ENCODE data around the gene MCM6.

Gene MCM6

GRCh38 chr2:135839713-135840112, 36.5 kb downstream of the MCM6 start:
- H3K4me3 ChIP-seq (replicated peaks; ENCODE audit: low read depth, low read length): no peak overlapping the region
- no peak for DNase-seq (ENCODE audit: extremely low read depth, insufficient read length)
- H3K36me3 ChIP-seq (ENCODE audit: control insufficient read depth, insufficient read depth, low read length): peaks cover 6% of the 10 kb centered on the region
- H3K27me3 ChIP-seq (replicated peaks; ENCODE audit: control insufficient read depth, insufficient read depth, low read length): no peaks in the 10 kb centered on the region
- TF ChIP-seq CTCF (IDR thresholded peaks at IDR 0.05; ENCODE audit: insufficient read depth, low read length, poor library complexity, severe bottlenecking): no peak

- no peak overlapping the region for H3K4me3 ChIP-seq (replicated peaks; ENCODE audit: low read depth, low read length)
- DNase-seq (ENCODE audit: extremely low read depth, insufficient read length): no peak
- TF ChIP-seq CTCF (IDR thresholded peaks at IDR 0.05; ENCODE audit: insufficient read depth, low read length, poor library complexity, severe bottlenecking): no peak
- H3K27me3 ChIP-seq (replicated peaks; ENCODE audit: control insufficient read depth, insufficient read depth, low read length): no peaks in the 10 kb centered on the region
- peaks cover 3% of the 10 kb centered on the region for H3K36me3 ChIP-seq (ENCODE audit: control insufficient read depth, insufficient read depth, low read length)
Measured at GRCh38 chr2:135838502-135838901, 37.7 kb downstream of the MCM6 start.

- no peak for TF ChIP-seq CTCF (IDR thresholded peaks at IDR 0.05; ENCODE audit: insufficient read depth, low read length, poor library complexity, severe bottlenecking)
- Histone ChIP-seq H3K36me3 (ENCODE audit: control insufficient read depth, insufficient read depth, low read length) (no peaks in the 10 kb centered on the region), H3K27me3 (replicated peaks; ENCODE audit: control insufficient read depth, insufficient read depth, low read length) (no peaks in the 10 kb centered on the region), H3K4me3 (replicated peaks; ENCODE audit: low read depth, low read length) (no peak within 1 kb of the TSS)
- DNase-seq (ENCODE audit: extremely low read depth, insufficient read length): no peak
Measured at GRCh38 chr2:135836596-135837270, 39.5 kb downstream of the MCM6 start, which contains the start of gene LCT. LCT (minus strand) TSS chr2:135837184; CDS start chr2:135837169, 15 bp downstream.

GRCh38 chr2:135832891-135833290, 43.4 kb downstream of the MCM6 start:
- no peak for TF ChIP-seq CTCF (IDR thresholded peaks at IDR 0.05; ENCODE audit: insufficient read depth, low read length, poor library complexity, severe bottlenecking)
- Histone ChIP-seq H3K4me3 (replicated peaks; ENCODE audit: low read depth, low read length) (no peak overlapping the region), H3K27me3 (replicated peaks; ENCODE audit: control insufficient read depth, insufficient read depth, low read length) (no peaks in the 10 kb centered on the region), H3K36me3 (ENCODE audit: control insufficient read depth, insufficient read depth, low read length) (no peaks in the 10 kb centered on the region; the same call in 1 of the 2 replicates)
- no peak for DNase-seq (ENCODE audit: extremely low read depth, insufficient read length)

GRCh38 chr2:135831180-135831812, 44.9 kb downstream of the MCM6 start:
- H3K36me3 ChIP-seq (ENCODE audit: control insufficient read depth, insufficient read depth, low read length): no peaks in the 10 kb centered on the region; the same call in 1 of the 2 replicates
- H3K4me3 ChIP-seq (replicated peaks; ENCODE audit: low read depth, low read length): no peak overlapping the region
- no peak for TF ChIP-seq CTCF (IDR thresholded peaks at IDR 0.05; ENCODE audit: insufficient read depth, low read length, poor library complexity, severe bottlenecking)
- DNase-seq (ENCODE audit: extremely low read depth, insufficient read length): no peak
- H3K27me3 ChIP-seq (replicated peaks; ENCODE audit: control insufficient read depth, insufficient read depth, low read length): no peaks in the 10 kb centered on the region

All from GM06990 (cell line).